ENCODE data around the gene PLA2R1. TPM values are rescaled to one million over a fixed set of nuclear protein-coding genes. Genes with fewer than 3 reads are reported as not detected.

PLA2R1 gene
- total RNA-seq, 1 donor from 2014 or later: 46.5 TPM

DNA sequence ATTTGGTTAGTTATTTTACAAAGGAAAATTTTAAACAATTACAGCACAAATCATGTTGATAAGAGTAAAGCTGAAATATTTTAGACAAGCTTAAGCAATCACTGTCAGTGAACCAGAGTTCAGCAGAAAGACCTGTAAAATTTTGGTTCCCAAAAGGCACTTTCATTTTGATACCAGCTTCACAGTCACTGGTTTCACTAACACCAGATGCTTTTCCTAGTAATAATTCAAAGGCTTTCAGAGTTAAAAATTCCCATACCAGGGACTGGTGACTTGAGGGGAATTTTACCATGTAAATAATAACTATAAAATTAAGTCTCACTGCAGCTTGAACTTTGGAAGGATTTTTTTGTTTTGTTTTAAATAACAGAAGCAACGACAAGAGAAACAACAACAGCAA, 162.1 kb downstream of the PLA2R1 start:
- peaks cover 16% of the 10 kb centered on the region for H3K27me3 Mint-ChIP-seq (ENCODE audit: low read depth)

DNA sequence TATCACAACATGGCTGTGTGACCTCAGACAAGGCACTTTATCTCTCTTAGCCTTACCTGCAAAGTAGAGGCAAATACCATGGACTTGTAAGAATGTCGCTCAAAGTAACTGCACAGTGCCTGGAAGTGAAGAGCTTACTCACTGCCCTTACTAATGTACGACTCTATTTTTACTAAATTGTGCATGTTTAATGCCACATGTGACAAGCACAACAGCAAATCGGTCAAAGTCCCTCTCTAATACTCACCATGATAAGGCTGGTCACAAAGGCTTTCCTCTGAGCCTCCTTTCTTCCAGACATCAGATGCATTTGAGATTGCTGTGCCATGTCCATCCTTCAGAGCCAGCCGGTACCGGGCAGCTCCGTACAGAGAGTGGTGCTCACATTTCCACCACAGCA, 164.0 kb downstream of the PLA2R1 start:
- no peaks in the 10 kb centered on the region for H3K36me3 Mint-ChIP-seq (ENCODE audit: low read depth)
- H3K4me3 Mint-ChIP-seq (ENCODE audit: unreplicated experiment): no peak overlapping the region
- no peak overlapping the region for H3K27ac Mint-ChIP-seq (ENCODE audit: unreplicated experiment)
- H3K27me3 Mint-ChIP-seq (ENCODE audit: low read depth): peaks cover 11% of the 10 kb centered on the region
- H3K4me1 Mint-ChIP-seq (ENCODE audit: low read depth): peaks cover 3% of the 10 kb centered on the region
- no peak for DNase-seq (ENCODE audit: low spot score)
- no peaks in the 10 kb centered on the region for H3K9me3 Mint-ChIP-seq (ENCODE audit: low read depth)
- TF ChIP-seq, protein P1, sequence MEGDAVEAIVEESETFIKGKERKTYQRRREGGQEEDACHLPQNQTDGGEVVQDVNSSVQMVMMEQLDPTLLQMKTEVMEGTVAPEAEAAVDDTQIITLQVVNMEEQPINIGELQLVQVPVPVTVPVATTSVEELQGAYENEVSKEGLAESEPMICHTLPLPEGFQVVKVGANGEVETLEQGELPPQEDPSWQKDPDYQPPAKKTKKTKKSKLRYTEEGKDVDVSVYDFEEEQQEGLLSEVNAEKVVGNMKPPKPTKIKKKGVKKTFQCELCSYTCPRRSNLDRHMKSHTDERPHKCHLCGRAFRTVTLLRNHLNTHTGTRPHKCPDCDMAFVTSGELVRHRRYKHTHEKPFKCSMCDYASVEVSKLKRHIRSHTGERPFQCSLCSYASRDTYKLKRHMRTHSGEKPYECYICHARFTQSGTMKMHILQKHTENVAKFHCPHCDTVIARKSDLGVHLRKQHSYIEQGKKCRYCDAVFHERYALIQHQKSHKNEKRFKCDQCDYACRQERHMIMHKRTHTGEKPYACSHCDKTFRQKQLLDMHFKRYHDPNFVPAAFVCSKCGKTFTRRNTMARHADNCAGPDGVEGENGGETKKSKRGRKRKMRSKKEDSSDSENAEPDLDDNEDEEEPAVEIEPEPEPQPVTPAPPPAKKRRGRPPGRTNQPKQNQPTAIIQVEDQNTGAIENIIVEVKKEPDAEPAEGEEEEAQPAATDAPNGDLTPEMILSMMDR (IDR thresholded peaks at IDR 0.05): no peak

More for the DNA sequence above, 162.1 kb downstream of the PLA2R1 start:
- no peaks in the 10 kb centered on the region for H3K9me3 Mint-ChIP-seq (ENCODE audit: low read depth)
- H3K4me3 Mint-ChIP-seq (ENCODE audit: unreplicated experiment): no peak overlapping the region
- no peak for DNase-seq (ENCODE audit: low spot score)
- no peaks in the 10 kb centered on the region for H3K36me3 Mint-ChIP-seq (ENCODE audit: low read depth)
- peaks cover 11% of the 10 kb centered on the region for H3K4me1 Mint-ChIP-seq (ENCODE audit: low read depth)
- TF ChIP-seq, protein P1 (IDR thresholded peaks at IDR 0.05): no peak
- no peak overlapping the region for H3K27ac Mint-ChIP-seq (ENCODE audit: unreplicated experiment)

DNA sequence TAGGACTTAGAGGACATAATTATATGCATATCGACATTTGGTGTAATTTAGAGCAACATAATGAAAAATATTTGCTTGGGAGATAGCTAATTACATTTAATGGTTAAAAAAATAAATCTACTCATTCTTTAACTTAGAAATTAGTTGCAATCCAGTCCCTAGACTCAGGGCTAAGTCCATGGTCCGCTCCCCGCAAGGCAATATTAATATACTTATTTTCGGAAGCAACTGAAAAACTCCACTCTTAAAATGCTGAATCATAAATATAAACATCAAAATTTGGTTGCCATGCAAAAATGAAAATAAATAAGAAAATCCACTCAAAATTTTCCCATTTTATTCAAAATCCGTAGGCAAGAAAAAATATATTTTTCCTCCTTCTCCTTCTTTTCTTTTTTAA, 164.7 kb downstream of the PLA2R1 start:
- H3K36me3 Mint-ChIP-seq (ENCODE audit: low read depth): no peaks in the 10 kb centered on the region
- no peaks in the 10 kb centered on the region for H3K4me1 Mint-ChIP-seq (ENCODE audit: low read depth)
- TF ChIP-seq, protein P1 (IDR thresholded peaks at IDR 0.05): no peak
- H3K4me3 Mint-ChIP-seq (ENCODE audit: unreplicated experiment): no peak overlapping the region
- no peaks in the 10 kb centered on the region for H3K9me3 Mint-ChIP-seq (ENCODE audit: low read depth)
- no peak overlapping the region for H3K27ac Mint-ChIP-seq (ENCODE audit: unreplicated experiment)
- H3K27me3 Mint-ChIP-seq (ENCODE audit: low read depth): peaks cover 11% of the 10 kb centered on the region
- DNase-seq (ENCODE audit: low spot score): no peak

DNA sequence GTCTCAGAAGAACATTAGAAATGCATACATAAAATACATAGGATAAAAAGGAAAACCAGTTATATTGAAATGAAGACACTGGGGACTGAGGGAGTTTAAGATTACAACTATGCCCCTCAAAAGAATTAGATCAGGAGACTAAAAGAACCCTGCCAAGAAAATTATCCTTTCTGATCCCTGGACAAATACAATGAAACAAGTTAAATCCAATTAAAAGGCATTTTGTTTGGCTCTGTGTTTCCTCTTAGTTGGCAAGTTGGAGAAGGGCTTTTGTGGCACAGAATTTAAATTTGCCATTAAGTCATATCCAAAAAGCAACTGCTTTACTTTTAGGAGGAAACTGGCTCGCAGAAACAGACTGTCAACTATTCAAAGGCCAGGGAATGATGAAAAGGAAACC, 165.3 kb downstream of the PLA2R1 start:
- TF ChIP-seq, protein P1 (IDR thresholded peaks at IDR 0.05): no peak
- DNase-seq (ENCODE audit: low spot score): no peak
- H3K27me3 Mint-ChIP-seq (ENCODE audit: low read depth): peaks cover 11% of the 10 kb centered on the region
- no peaks in the 10 kb centered on the region for H3K4me1 Mint-ChIP-seq (ENCODE audit: low read depth)
- H3K9me3 Mint-ChIP-seq (ENCODE audit: low read depth): no peaks in the 10 kb centered on the region
- H3K4me3 Mint-ChIP-seq (ENCODE audit: unreplicated experiment): no peak overlapping the region
- H3K27ac Mint-ChIP-seq (ENCODE audit: unreplicated experiment): no peak overlapping the region
- no peaks in the 10 kb centered on the region for H3K36me3 Mint-ChIP-seq (ENCODE audit: low read depth)

DNA sequence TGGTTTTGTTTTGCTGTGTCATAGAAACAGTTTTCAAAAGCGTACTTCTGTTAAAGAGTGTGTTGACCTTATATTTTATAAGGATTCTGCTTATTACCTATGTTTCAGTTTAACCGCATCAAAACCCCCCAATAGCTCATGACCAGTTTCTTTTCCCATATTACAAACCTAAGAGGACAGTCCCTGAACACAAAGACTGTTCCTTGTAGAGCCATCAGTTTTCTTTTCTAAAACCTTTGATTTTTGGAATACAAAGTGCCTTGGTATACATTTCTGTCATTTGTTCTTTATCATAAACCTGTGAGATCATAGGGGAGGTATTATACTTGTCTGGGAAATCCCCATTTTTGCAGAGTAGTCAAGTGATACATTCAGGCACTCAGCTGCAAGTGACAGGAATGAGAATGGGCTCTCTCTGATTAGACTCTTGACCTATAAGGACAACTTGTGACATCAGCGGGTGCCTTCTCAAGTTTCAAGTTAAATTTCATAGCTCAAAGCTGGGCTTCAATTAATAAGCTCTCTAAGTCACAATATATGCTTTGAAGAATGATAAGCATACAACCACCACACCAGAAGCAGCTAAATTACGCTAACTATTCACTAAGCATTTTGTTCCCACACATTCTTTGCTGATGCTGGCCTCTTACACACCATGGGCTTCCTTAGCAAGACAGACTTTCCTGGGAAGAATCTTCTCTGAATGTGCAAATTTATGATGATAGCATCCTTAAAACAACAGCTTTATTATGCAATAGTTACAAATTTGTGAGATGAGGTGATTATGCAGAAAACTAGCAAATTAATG, 167.0 kb downstream of the PLA2R1 start:
- H3K36me3 Mint-ChIP-seq (ENCODE audit: low read depth): no peaks in the 10 kb centered on the region
- no peak overlapping the region for H3K27ac Mint-ChIP-seq (ENCODE audit: unreplicated experiment)
- TF ChIP-seq, protein P1 (IDR thresholded peaks at IDR 0.05): no peak
- peaks cover 8% of the 10 kb centered on the region for H3K27me3 Mint-ChIP-seq (ENCODE audit: low read depth)
- DNase-seq (ENCODE audit: low spot score): no peak
- H3K4me1 Mint-ChIP-seq (ENCODE audit: low read depth): no peaks in the 10 kb centered on the region
- H3K9me3 Mint-ChIP-seq (ENCODE audit: low read depth): no peaks in the 10 kb centered on the region
- no peak overlapping the region for H3K4me3 Mint-ChIP-seq (ENCODE audit: unreplicated experiment)

Data from chondrocyte (in vitro differentiated cells).